Pancreas (tissue), 10 donors: ENCODE data around the gene UNC5B. TPM values are rescaled to one million over a fixed set of nuclear protein-coding genes. Genes with fewer than 3 reads are reported as not detected.

Experiments
- ATAC-seq, 4 donors: fragments of 200-7000 bp; cut with Tn5 transposase; one replicate each; pipeline versions ENCODE4 v1.8.0 to v1.9.1; 2020; ENCODE audit warnings: mild to moderate bottlenecking in 4 of 4, moderate library complexity in 4 of 4
- DNase-seq, 6 donors: peaks; one replicate each; pipeline ENCODE4 v3.0.0-alpha.2; 2020
- FAIRE-seq: peaks from 2 replicates; lab custom pipeline; 2012; peaks lifted over from hg19 to GRCh38; lab: Jason Lieb, UNC
- H3K27ac ChIP-seq, 4 donors: fragments of 200-600 bp; sonication (generic); 1 replicate in 3 of 4; 2 replicates in 1 of 4; pipeline versions ENCODE4 v1.5.0 to v1.8.0; 2020
- H3K27me3 ChIP-seq, 4 donors: fragments of 200-600 bp; one replicate each; pipeline ENCODE4 v1.8.0; 2021
- H3K36me3 ChIP-seq, 3 donors: fragments of 200-600 bp; sonication (generic) in 1 of 3; one replicate each; pipeline versions ENCODE4 v1.5.0 to v1.8.0; 2020 to 2021
- H3K4me1 ChIP-seq, 3 donors: fragments of 200-600 bp; one replicate each; pipeline ENCODE4 v1.8.0; 2021
- H3K4me3 ChIP-seq, 4 donors: fragments of 200-600 bp; sonication (generic) in 2 of 4; one replicate each; pipeline versions ENCODE4 v1.5.0 to v1.8.0; 2020 to 2021
- H3K9me3 ChIP-seq, 4 donors: fragments of 200-600 bp; one replicate each; pipeline ENCODE4 v1.8.0; 2021
- WGBS, 2 donors: extraction: QIAGEN DNeasy Blood & Tissue Kit; methylation state at CpG; one replicate each; pipeline ENCODE4 v1.1.7; 2013; 5-methylcytosine and 5-hydroxymethylcytosine counted together
- intact Hi-C, 3 donors: fragments of 100-400 bp; cut with DNase I; formaldehyde crosslinking; loops; one replicate each; pipeline versions ENCODE4 v1.11.1 to v1.14.2; 2022
- polyA plus RNA-seq, 2 donors: library from polyadenylated mRNA; stranded (reverse); fragments of 200-250 nt; gene quantifications; one replicate each; pipeline ENCODE4 v1.2.3, GENCODE V29; 2013
- total RNA-seq, 6 donors: library from RNA; stranded (reverse); fragmentation: NEBNext Ultra II Directional in 4 of 6; extraction: Animal tissue kit (Norgen Biotek cat#: 25700) in 4 of 6; gene quantifications; one replicate each; pipeline versions ENCODE4 v1.2.1 to v1.2.4, GENCODE V29; 2021 to 2023
- TF ChIP-seq, protein P1 (sequence below), 4 donors: fragments of 200-600 bp; sonication (generic) in 3 of 4; IDR thresholded peaks; one replicate each; pipeline versions ENCODE4 v1.5.0 to v1.8.0; 2021; ENCODE audit warnings: antibody characterized with exemption in 4 of 4
- donor health status: healthy with polysubstance abuse.
- donor health status: DM: no; HTN: no; CAD: no; lungs with moderate emphysema.
- donor health status: DM: no; HTN: no; CAD: no.
- donor health status: control.
- donor health status: control.
- donor health status: Bipolar disorder and iron deficiency.
- donor health status: DM: yes; HTN: yes; CAD: no.
- donor health status: DM: no; HTN: no; CAD: no.
- donor health status: DM: no; HTN: no; CAD: no.
- donor health status: DM: yes; HTN: yes; CAD: no.

UNC5B gene
- total and polyA plus RNA-seq, 8 donors: 2.4 to 7.7 (median 4.2) TPM

DNA sequence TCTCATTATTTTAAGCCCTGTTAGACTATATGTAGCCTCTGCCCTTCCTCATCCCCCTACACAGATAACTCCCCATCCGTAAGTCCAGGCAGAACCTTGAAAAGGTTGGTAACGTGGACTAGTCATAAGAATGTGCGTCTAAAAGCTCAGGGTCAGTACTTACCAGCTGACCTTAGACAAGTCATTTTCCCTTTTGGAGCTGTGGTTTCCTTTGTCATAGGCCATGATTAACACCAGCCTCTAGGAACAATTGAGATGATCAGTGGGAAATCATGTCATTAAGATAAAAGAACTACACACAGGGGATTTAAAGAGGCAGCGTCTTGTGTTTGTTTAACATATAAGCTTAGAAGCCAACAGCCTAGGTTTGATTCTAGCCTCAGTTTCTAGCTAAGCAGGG is 6.9 kb upstream of the UNC5B start:
- DNase-seq (no peak), FAIRE-seq (no peak)

DNA sequence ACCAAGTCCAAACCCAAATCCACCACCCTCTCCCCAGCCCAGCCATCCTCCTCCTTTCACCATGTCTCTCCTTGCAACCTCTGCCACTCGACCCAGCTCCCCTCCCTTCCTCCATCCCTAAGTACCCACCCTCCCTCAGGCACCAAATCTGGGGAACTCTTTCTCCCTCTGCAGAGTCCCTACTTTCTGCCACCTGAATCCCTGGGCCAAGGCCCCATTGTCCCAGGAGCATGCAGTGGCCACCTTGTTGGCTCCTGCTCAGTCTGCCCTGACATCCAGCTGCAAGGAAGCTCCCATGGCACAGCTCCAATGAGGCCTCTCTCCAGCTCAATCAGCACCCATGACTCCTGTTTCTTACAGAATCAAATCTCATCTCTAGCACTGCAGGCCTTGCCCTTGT is 5.5 kb upstream of the UNC5B start:
- no peak for ATAC-seq
- H3K4me1 ChIP-seq: peaks cover 0 to 4% (median 2%) of the 10 kb centered on the region in 3 donors
- H3K9me3 ChIP-seq: no peaks in the 10 kb centered on the region
- intact Hi-C loops: loop anchor here in 2 of 3 donors (5.0 kb wide), 2 partner anchors 280 to 285 kb away; no protein-coding TSS in a partner anchor
- no peak for FAIRE-seq
- H3K36me3 ChIP-seq: no peaks in the 10 kb centered on the region
- TF ChIP-seq, protein P1, sequence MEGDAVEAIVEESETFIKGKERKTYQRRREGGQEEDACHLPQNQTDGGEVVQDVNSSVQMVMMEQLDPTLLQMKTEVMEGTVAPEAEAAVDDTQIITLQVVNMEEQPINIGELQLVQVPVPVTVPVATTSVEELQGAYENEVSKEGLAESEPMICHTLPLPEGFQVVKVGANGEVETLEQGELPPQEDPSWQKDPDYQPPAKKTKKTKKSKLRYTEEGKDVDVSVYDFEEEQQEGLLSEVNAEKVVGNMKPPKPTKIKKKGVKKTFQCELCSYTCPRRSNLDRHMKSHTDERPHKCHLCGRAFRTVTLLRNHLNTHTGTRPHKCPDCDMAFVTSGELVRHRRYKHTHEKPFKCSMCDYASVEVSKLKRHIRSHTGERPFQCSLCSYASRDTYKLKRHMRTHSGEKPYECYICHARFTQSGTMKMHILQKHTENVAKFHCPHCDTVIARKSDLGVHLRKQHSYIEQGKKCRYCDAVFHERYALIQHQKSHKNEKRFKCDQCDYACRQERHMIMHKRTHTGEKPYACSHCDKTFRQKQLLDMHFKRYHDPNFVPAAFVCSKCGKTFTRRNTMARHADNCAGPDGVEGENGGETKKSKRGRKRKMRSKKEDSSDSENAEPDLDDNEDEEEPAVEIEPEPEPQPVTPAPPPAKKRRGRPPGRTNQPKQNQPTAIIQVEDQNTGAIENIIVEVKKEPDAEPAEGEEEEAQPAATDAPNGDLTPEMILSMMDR (IDR thresholded peaks at IDR 0.05): no peak
- 52 to 55% methylated on average over 1 of the region's 1 CpG for WGBS, 2 donors
- H3K4me3 ChIP-seq: no peak overlapping the region
- no peak overlapping the region for H3K27ac ChIP-seq
- no peaks in the 10 kb centered on the region for H3K27me3 ChIP-seq
- no peak for DNase-seq

More for the DNA sequence above, 6.9 kb upstream of the UNC5B start:
- H3K4me1 ChIP-seq: no peaks in the 10 kb centered on the region
- 68 to 72% methylated on average over 4 of the region's 4 CpGs for WGBS, 2 donors
- H3K4me3 ChIP-seq: no peak overlapping the region
- no peaks in the 10 kb centered on the region for H3K36me3 ChIP-seq
- intact Hi-C loops: loop anchor here in 2 of 3 donors (5.0 kb wide), 2 partner anchors 278 to 283 kb away; no protein-coding TSS in a partner anchor
- H3K9me3 ChIP-seq: no peaks in the 10 kb centered on the region
- H3K27me3 ChIP-seq: no peaks in the 10 kb centered on the region
- no peak for ATAC-seq
- TF ChIP-seq, protein P1 (IDR thresholded peaks at IDR 0.05): no peak
- H3K27ac ChIP-seq: no peak overlapping the region

DNA sequence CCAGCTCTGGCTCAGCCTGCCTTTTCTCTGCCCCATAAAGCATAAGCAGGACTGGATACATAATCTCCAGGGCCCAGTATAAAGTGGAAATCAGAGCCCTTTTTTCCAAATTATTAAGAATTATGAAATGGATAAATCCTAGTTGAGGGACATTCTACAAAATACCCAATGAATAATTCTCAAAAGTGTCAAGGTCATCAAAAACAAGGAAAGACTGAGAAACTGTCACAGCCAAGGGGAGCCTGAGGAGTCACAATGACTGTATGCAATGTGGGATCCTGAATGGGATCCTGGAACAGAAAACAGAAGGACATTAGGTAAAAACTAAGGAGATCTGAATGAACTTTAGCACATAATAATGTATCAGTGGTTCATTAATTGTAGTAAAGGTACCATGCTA is 4.8 kb upstream of the UNC5B start:
- TF ChIP-seq, protein P1 (IDR thresholded peaks at IDR 0.05): no peak
- H3K9me3 ChIP-seq: no peaks in the 10 kb centered on the region
- H3K4me3 ChIP-seq: no peak overlapping the region
- H3K27ac ChIP-seq: no peak overlapping the region
- no peaks in the 10 kb centered on the region for H3K36me3 ChIP-seq
- H3K27me3 ChIP-seq: no peaks in the 10 kb centered on the region
- FAIRE-seq: no peak
- ATAC-seq: no peak
- peaks cover 0 to 7% (median 3%) of the 10 kb centered on the region in 3 donors for H3K4me1 ChIP-seq
- intact Hi-C loops: loop anchor here in 2 of 3 donors (5.0 kb wide), 2 partner anchors 280 to 285 kb away; no protein-coding TSS in a partner anchor
- no peak for DNase-seq

DNA sequence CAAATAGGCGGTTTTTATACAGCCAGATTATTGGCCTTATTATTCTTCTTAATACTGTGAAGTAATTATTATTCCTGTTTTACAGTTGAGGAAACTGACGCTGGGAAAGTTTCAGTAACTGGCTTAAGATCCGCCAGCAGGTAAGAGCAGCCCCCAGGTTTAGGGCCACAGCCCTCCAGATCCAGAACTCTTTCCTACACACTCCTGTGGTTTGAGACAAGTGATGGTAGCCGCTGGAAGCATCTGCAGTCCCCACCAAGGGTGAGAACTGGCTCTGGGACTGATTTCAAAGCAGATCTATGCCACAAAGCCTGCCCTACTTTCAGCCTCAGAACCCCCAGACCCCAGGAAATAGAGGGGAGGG is 3.0 kb upstream of the UNC5B start:
- TF ChIP-seq, protein P1 (IDR thresholded peaks at IDR 0.05): no peak
- Histone ChIP-seq H3K27ac (no peak overlapping the region), H3K4me3 (no peak overlapping the region), H3K9me3 (no peaks in the 10 kb centered on the region), H3K27me3 (no peaks in the 10 kb centered on the region), H3K4me1 (peaks cover 0 to 7% (median 3%) of the 10 kb centered on the region in 3 donors), H3K36me3 (no peaks in the 10 kb centered on the region)
- WGBS, 2 donors: 42 to 46% methylated on average over 4 of the region's 4 CpGs
- FAIRE-seq (no peak), ATAC-seq (no peak), DNase-seq (no peak)
- intact Hi-C loops: loop anchor here in 2 of 3 donors (5.0 kb wide), 2 partner anchors 282 to 287 kb away; no protein-coding TSS in a partner anchor
